ENCODE measurements around the gene GTF2A2. TPM values are rescaled to one million over a fixed set of nuclear protein-coding genes. Genes with fewer than 3 reads are reported as not detected.

GTF2A2 gene
- polyA plus RNA-seq, 1 of the 3 experiments (the other 2 are of a cell fraction), result 77.4 TPM

- no peak overlapping the region for H2AFZ ChIP-seq (ENCODE audit: low read depth)
- peaks cover 4% of the 10 kb centered on the region for H3F3A ChIP-seq (replicated peaks; ENCODE audit: insufficient read depth)
- no peaks in the 10 kb centered on the region for H3K9me3 ChIP-seq
- H3K9me2 ChIP-seq, result no peaks in the 10 kb centered on the region
- no peaks in the 10 kb centered on the region for H3K4me1 ChIP-seq (ENCODE audit: control insufficient read depth in 1 of 2, insufficient read depth in 2 of 2, low read depth in 1 of 2, low read length in 1 of 2)
- POLR2A ChIA-PET, result no interaction called here
- H3K4me3 ChIP-seq (ENCODE audit: low read depth in 2 of 2, low read length in 1 of 2), result no peak overlapping the region
- WGBS (ENCODE audit: low lambda C conversion rate), result 77% methylated on average over 7 of the region's 7 CpGs
- H3K27ac ChIP-seq (ENCODE audit: low read depth in 2 of 2, low read length in 1 of 2), result no peak overlapping the region
- H3K36me3 ChIP-seq (replicated peaks in 1 of 2; ENCODE audit: control insufficient read depth in 1 of 2, insufficient read depth in 2 of 2, low read length in 1 of 2), result no peaks in the 10 kb centered on the region
- H3K4me2 ChIP-seq, result no peak overlapping the region
- no peak overlapping the region for H3K9ac ChIP-seq
- H3K27me3 ChIP-seq (ENCODE audit: insufficient read depth), result peaks cover 5% of the 10 kb centered on the region; the same call in 1 of the 2 replicates
- H3K79me2 ChIP-seq (ENCODE audit: insufficient read depth), result no peaks in the 10 kb centered on the region
- DNase-seq, result no peak
- CTCF ChIA-PET, result interaction anchor here (1.1 kb wide), 1 partner anchor 57 kb away, joined by 3 read pairs; no protein-coding TSS in a partner anchor
- TF ChIP-seq EP300 (IDR thresholded peaks at IDR 0.05; ENCODE audit: borderline replicate concordance in 1 of 2, low read depth in 1 of 2, low read length in 1 of 2) (no peak), TAF1 (IDR thresholded peaks at IDR 0.05; ENCODE audit: borderline replicate concordance, low read depth, low read length) (no peak), RCOR1 (IDR thresholded peaks at IDR 0.05; ENCODE audit: low read length) (no peak), GABPA (IDR thresholded peaks at IDR 0.05; ENCODE audit: low read depth) (no peak), POLR2AphosphoS5 (IDR thresholded peaks at IDR 0.05; ENCODE audit: low read depth, low read length) (no peak), ZBTB33 (IDR thresholded peaks at IDR 0.05; ENCODE audit: borderline replicate concordance, low read depth) (no peak), USF2 (IDR thresholded peaks at IDR 0.05; ENCODE audit: borderline replicate concordance, low read depth, low read length) (no peak), PBX3 (IDR thresholded peaks at IDR 0.05) (no peak), TCF12 (IDR thresholded peaks at IDR 0.05) (no peak), RAD21 (IDR thresholded peaks at IDR 0.05; ENCODE audit: low read length) (no peak), SIN3A (IDR thresholded peaks at IDR 0.05; ENCODE audit: borderline replicate concordance, low read depth, low read length) (no peak), SMC3 (IDR thresholded peaks at IDR 0.05; ENCODE audit: low read depth, low read length) (no peak), CTCF (IDR thresholded peaks at IDR 0.05) (no peak), MAX (IDR thresholded peaks at IDR 0.05; ENCODE audit: low read depth) (no peak), REST (IDR thresholded peaks at IDR 0.05; ENCODE audit: low read depth, low read length) (no peak), ELF1 (IDR thresholded peaks at IDR 0.05) (no peak), NFIC (IDR thresholded peaks at IDR 0.05; ENCODE audit: borderline replicate concordance) (no peak), FOXM1 (IDR thresholded peaks at IDR 0.05; ENCODE audit: low read depth) (no peak), NRF1 (IDR thresholded peaks at IDR 0.05; ENCODE audit: low read depth, low read length) (no peak)
- no peaks in the 10 kb centered on the region for H4K20me1 ChIP-seq (ENCODE audit: insufficient read depth)
Observed at GRCh38 chr15:59590027-59590426, 67.3 kb downstream of the GTF2A2 start.

Measured in SK-N-SH (cell line).